ENCODE measurements around the gene SHROOM4. TPM values are rescaled to one million over a fixed set of nuclear protein-coding genes. Genes with fewer than 3 reads are reported as not detected.

The SHROOM4 gene
- total RNA-seq, 2 experiments from 2014 or later = not detected

- H3K4me3 ChIP-seq (ENCODE audit: low read depth, low read length, poor library complexity, severe bottlenecking) = no peak overlapping the region
- no peak overlapping the region for H3K4me2 ChIP-seq (ENCODE audit: low read length)
- TF ChIP-seq, protein P1, sequence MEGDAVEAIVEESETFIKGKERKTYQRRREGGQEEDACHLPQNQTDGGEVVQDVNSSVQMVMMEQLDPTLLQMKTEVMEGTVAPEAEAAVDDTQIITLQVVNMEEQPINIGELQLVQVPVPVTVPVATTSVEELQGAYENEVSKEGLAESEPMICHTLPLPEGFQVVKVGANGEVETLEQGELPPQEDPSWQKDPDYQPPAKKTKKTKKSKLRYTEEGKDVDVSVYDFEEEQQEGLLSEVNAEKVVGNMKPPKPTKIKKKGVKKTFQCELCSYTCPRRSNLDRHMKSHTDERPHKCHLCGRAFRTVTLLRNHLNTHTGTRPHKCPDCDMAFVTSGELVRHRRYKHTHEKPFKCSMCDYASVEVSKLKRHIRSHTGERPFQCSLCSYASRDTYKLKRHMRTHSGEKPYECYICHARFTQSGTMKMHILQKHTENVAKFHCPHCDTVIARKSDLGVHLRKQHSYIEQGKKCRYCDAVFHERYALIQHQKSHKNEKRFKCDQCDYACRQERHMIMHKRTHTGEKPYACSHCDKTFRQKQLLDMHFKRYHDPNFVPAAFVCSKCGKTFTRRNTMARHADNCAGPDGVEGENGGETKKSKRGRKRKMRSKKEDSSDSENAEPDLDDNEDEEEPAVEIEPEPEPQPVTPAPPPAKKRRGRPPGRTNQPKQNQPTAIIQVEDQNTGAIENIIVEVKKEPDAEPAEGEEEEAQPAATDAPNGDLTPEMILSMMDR (conservative IDR thresholded peaks at IDR 0.05; ENCODE audit: low read length) = no peak
- H3K4me1 ChIP-seq (ENCODE audit: insufficient read depth, low read length, poor library complexity, severe bottlenecking) = no peaks in the 10 kb centered on the region
- no TSS peak for BruUV-seq (replicated peaks)
- no peaks in the 10 kb centered on the region for H3K9me2 ChIP-seq (ENCODE audit: insufficient read depth, low read length)
- H3K9me3 ChIP-seq (ENCODE audit: low read length) = no peaks in the 10 kb centered on the region
- H4K20me1 ChIP-seq (ENCODE audit: insufficient read depth, low read length) = no peaks in the 10 kb centered on the region
- DNase-seq (ENCODE audit: low spot score) = no peak
- no peak overlapping the region for H2AFZ ChIP-seq (ENCODE audit: low read length)
- H3K36me3 ChIP-seq (ENCODE audit: insufficient read depth, low read length) = no peaks in the 10 kb centered on the region
- intact Hi-C loops (cut with micrococcal nuclease; ENCODE audit: unreplicated experiment) = no loop called here
- no peaks in the 10 kb centered on the region for H3K79me2 ChIP-seq (ENCODE audit: insufficient read depth, low read depth, low read length)
- no peak overlapping the region for H3K27ac ChIP-seq (ENCODE audit: low read depth, low read length, poor library complexity, severe bottlenecking)
- ChIA-PET CTCF (ENCODE audit: unreplicated experiment) (no interaction called here), POLR2A (no interaction called here)
Observed at GRCh38 chrX:50723006-50723405, 91.0 kb downstream of the SHROOM4 start.

GRCh38 chrX:50721764-50722521, 92.1 kb downstream of the SHROOM4 start:
- POLR2A ChIA-PET = no interaction called here
- Histone ChIP-seq H3K9me2 (ENCODE audit: insufficient read depth, low read length) (no peaks in the 10 kb centered on the region), H3K79me2 (ENCODE audit: insufficient read depth, low read depth, low read length) (no peaks in the 10 kb centered on the region), H3K4me3 (ENCODE audit: low read depth, low read length, poor library complexity, severe bottlenecking) (no peak overlapping the region), H3K27ac (ENCODE audit: low read depth, low read length, poor library complexity, severe bottlenecking) (no peak overlapping the region), H3K4me1 (ENCODE audit: insufficient read depth, low read length, poor library complexity, severe bottlenecking) (no peaks in the 10 kb centered on the region), H4K20me1 (ENCODE audit: insufficient read depth, low read length) (no peaks in the 10 kb centered on the region), H3K36me3 (ENCODE audit: insufficient read depth, low read length) (no peaks in the 10 kb centered on the region), H3K4me2 (ENCODE audit: low read length) (no peak overlapping the region), H3K9me3 (ENCODE audit: low read length) (no peaks in the 10 kb centered on the region), H2AFZ (ENCODE audit: low read length) (no peak overlapping the region)
- no peak for TF ChIP-seq EZH2phosphoT487 (IDR thresholded peaks at IDR 0.05; ENCODE audit: borderline replicate concordance, low read depth, low read length)
- TF ChIP-seq, protein P1 (conservative IDR thresholded peaks at IDR 0.05; ENCODE audit: low read length) = no peak
- intact Hi-C loops (cut with micrococcal nuclease; ENCODE audit: unreplicated experiment) = no loop called here
- no peak for DNase-seq (ENCODE audit: low spot score)
- CTCF ChIA-PET (ENCODE audit: unreplicated experiment) = no interaction called here
- no TSS peak for BruUV-seq (replicated peaks)

DNA sequence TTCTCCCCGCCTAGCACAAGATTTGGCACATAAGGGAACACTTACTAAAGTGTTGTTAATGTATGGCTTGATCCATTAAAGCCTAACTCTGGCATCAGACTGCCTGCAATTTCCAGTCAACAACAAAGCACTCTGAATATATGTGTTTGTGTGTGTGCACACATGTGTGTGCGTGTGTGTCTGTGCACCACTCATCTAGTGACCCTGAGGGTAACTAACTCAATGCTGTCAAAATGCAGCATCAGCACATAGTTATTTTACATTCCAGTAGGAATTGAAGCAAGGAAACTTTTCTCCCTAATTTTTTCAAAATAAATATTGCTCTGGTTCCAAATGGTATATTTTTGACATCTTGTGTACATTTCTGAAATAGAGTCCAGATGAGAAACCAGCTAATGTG, 94.4 kb downstream of the SHROOM4 start:
- Histone ChIP-seq H4K20me1 (ENCODE audit: insufficient read depth, low read length) (no peaks in the 10 kb centered on the region), H3K27ac (ENCODE audit: low read depth, low read length, poor library complexity, severe bottlenecking) (no peak overlapping the region), H3K79me2 (ENCODE audit: insufficient read depth, low read depth, low read length) (no peaks in the 10 kb centered on the region), H3K9me2 (ENCODE audit: insufficient read depth, low read length) (no peaks in the 10 kb centered on the region), H3K4me3 (ENCODE audit: low read depth, low read length, poor library complexity, severe bottlenecking) (no peak overlapping the region), H3K9me3 (ENCODE audit: low read length) (no peaks in the 10 kb centered on the region), H3K4me1 (ENCODE audit: insufficient read depth, low read length, poor library complexity, severe bottlenecking) (no peaks in the 10 kb centered on the region), H2AFZ (ENCODE audit: low read length) (no peak overlapping the region), H3K4me2 (ENCODE audit: low read length) (no peak overlapping the region), H3K36me3 (ENCODE audit: insufficient read depth, low read length) (no peaks in the 10 kb centered on the region)
- BruUV-seq (replicated peaks) = no TSS peak
- CTCF ChIA-PET (ENCODE audit: unreplicated experiment) = no interaction called here
- POLR2A ChIA-PET = no interaction called here
- intact Hi-C loops (cut with micrococcal nuclease; ENCODE audit: unreplicated experiment) = no loop called here
- no peak for TF ChIP-seq EZH2phosphoT487 (IDR thresholded peaks at IDR 0.05; ENCODE audit: borderline replicate concordance, low read depth, low read length)
- TF ChIP-seq, protein P1 (conservative IDR thresholded peaks at IDR 0.05; ENCODE audit: low read length) = no peak
- DNase-seq (ENCODE audit: low spot score) = no peak
